ENCODE data around the gene CACNA2D2. TPM values are rescaled to one million over a fixed set of nuclear protein-coding genes. Genes with fewer than 3 reads are reported as not detected.
A peak's percentile ranks its signal among the peaks of the same experiment; 100 is the strongest.

CACNA2D2 gene
- total RNA-seq, 1 donor = 1.5 TPM

DNA sequence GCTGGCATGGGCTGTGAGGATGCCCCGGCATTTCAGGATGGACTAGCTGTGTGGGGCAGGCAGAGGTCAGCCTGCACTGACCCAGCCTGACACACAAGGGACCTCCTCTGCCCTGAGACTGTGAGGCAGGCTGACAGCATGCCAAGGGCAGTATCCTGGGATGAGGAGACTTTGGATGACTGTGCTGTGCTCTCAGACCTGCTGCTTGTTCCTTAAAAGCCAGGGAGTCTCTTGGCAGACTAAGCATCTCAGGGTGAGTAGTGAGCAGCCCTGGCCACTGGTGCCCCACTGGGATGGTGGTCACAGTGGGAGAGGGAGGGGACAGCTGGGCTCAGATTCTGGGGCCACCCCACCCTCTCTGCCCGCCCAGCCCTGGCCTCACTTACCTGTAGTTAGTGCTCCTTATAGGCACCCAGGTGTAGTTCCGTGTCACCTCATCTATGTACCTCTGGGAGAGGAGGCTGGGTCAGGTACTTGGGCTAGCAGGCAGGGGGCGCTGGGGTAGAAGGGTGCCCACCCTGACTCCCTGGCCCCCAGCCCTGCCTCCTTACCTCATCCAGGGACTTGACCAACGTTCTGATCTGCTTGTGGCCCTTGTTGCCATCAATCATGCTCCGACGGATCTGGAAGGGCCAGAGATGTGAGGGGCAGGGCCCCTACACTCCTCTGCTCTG lies 128.0 kb downstream of the CACNA2D2 start:
- Histone ChIP-seq H3K9me3 (ENCODE audit: low read depth, low read length) (no peaks in the 10 kb centered on the region), H3K4me1 (ENCODE audit: insufficient read depth, low read length) (no peaks in the 10 kb centered on the region), H3K27me3 (ENCODE audit: insufficient read depth, low read length) (no peaks in the 10 kb centered on the region)

DNA sequence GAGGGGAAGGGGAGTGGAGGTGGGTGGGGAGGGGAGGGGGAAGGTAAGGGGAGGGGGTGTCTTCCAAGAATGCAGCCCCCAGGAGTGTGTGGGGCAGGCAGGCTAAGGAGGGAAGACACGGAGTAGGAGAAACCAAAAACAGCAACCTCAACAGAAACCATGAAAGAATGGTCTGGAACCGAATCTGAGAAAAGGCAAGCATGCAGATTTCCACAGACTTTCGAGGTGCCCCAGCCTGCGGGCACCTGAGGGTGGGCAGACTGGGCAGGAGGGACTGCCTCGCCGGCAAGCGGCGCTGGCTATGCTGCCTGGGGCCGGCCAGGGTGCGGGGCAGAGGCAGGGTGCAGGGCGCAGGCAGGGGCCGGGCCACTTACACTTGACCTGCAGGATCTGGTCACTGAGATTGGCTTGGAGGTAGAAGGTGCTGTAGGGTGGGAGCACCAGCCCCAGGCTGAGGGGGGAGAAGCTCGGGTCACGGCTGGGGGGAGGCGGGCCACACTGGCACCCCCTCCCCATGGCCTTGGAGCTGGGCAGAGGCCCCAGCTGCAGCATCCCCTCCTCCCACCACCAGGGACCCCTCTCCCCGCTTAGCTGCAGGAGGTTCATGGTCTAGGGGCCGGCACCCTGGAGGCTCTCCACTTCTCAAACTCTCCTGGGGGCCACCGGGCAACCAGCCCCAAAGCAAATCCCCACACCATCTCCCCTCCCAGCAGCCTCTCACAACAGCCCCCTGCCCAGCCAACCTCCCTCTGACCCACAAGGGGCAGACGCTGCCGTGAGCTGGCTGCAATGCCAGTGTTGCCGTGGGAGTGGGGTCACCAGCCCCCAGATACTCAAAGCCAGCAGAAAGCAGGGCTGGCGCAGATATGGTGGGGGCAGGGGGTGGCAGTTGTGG lies 128.8 kb downstream of the CACNA2D2 start:
- no peaks in the 10 kb centered on the region for H3K9me3 ChIP-seq (ENCODE audit: low read depth, low read length)
- H3K4me1 ChIP-seq (ENCODE audit: insufficient read depth, low read length) = no peaks in the 10 kb centered on the region
- H3K4me3 ChIP-seq (ENCODE audit: low read length) = no peak overlapping the region
- H3K27me3 ChIP-seq (ENCODE audit: insufficient read depth, low read length) = no peaks in the 10 kb centered on the region

More for the DNA sequence above, 128.0 kb downstream of the CACNA2D2 start:
- H3K4me3 ChIP-seq (ENCODE audit: low read length) = no peak overlapping the region

DNA sequence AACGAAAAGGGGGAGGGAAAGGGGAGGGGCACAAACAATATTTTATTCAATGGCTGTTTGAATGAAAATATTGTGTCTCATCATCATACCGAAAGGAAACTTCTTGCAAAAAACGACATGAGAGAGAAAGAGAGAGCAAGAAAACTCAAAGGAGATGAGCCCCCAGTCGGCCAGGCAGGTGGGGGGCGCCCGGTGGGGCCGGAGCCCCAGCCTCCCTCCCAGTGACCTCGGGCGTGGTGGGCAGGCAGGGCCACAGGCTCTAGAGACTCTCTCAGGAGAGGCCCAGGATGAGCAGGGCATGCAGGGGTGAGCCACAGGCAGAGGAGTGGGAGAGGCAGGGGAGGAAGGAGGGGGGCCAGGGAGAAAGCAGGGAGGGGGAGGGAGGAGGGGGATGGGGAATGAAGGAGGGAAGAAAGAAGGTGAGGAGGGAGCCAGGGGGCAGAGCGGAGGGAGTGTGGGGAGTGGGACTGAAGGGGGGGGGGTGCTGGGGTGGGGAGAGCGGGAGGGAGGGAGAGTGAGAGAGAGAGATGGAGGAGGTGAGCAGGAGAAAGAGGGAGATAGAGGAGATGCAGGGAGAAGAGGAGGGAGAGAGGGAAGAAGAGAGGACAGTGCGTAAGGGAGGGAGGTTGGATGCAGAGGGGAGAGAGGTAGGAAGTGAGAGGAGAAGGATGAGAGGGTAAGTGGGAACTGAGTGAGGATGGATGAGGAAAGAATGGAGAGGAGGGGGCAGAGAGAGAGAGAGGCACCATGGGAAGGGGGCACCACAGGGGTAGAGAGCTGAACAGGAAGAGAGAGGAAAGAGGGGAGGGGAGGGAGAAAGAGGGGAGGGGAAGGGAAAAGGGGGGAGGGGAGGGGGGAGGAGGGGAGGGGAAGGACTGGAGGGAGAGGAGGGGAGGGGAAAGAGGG lies 130.0 kb downstream of the CACNA2D2 start:
- Histone ChIP-seq H3K9me3 (ENCODE audit: low read depth, low read length) (no peaks in the 10 kb centered on the region), H3K4me3 (ENCODE audit: low read length) (no peak overlapping the region), H3K4me1 (ENCODE audit: insufficient read depth, low read length) (no peaks in the 10 kb centered on the region), H3K27me3 (ENCODE audit: insufficient read depth, low read length) (no peaks in the 10 kb centered on the region)

DNA sequence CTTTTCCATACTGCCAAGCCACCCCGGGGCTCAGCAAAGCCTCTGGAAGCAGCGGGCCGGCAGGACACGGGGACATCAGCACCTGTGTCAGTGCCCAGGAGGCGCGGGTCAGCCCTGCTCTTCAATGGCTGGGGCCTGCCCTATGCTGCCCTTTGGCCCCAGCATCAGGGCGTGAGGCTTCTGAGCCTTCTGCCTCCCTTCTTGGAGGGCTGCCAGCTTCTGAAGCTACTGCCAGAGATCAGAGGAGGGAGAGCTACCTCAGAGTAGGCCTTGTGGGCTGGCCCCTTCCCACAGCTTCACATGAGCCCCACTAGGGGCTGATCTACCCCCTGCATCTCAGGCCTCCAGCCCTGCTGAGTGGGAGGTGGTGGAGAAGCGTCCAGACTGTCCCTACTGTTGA lies 131.1 kb downstream of the CACNA2D2 start:
- Histone ChIP-seq H3K9me3 (ENCODE audit: low read depth, low read length) (no peaks in the 10 kb centered on the region), H3K4me1 (ENCODE audit: insufficient read depth, low read length) (no peaks in the 10 kb centered on the region), H3K27me3 (ENCODE audit: insufficient read depth, low read length) (no peaks in the 10 kb centered on the region), H3K4me3 (ENCODE audit: low read length) (no peak overlapping the region)

DNA sequence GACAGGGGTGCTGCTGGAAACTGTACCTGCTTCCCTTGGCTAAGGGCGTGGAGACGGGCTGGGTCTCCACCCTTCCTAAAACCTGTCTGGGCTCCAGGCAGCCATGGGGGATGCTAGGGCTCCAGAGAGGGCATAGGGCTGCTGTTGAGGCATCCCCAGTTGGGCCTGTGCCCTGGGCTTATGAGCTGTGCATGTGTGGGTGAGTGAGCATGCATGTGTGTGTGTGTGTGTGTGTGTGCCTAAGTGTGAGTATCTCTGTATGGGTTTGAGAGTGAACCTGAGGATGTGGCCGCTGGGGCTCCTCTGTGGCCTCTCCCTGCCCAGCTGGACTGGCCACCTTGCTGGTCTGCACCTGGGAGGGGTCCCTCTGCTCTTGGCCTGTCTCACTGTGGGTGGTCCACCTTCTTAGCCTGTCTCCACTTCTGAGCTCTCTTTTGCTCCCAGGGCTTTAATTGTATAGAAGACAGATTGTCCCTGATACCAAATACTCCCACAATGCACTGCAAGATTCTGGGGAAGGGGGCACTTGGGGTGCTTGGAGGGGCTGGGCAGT lies 132.2 kb downstream of the CACNA2D2 start:
- Histone ChIP-seq H3K4me1 (ENCODE audit: insufficient read depth, low read length) (peaks cover 2% of the 10 kb centered on the region), H3K9me3 (ENCODE audit: low read depth, low read length) (no peaks in the 10 kb centered on the region), H3K27me3 (ENCODE audit: insufficient read depth, low read length) (no peaks in the 10 kb centered on the region), H3K4me3 (ENCODE audit: low read length) (no peak overlapping the region)

DNA sequence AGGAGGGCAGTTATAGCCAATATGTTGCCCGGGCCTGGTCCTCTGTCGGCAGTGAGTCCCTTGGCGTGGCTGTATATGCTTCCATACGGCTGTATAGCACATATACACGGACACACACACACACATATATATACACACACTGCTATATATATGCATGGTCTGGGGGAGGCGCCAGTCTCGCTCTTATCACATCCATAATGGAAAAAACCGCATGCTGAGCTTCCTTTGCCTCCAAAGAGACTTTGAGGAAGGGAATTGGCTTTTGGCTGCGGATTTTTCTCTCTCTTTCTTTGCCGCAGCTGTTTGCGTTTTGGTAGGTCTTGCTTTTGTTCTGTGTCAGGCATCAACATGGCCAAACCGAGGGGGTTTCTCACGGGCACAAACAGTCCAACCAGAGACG lies 132.8 kb downstream of the CACNA2D2 start:
- Histone ChIP-seq H3K9me3 (ENCODE audit: low read depth, low read length) (no peaks in the 10 kb centered on the region), H3K27me3 (ENCODE audit: insufficient read depth, low read length) (no peaks in the 10 kb centered on the region), H3K4me1 (ENCODE audit: insufficient read depth, low read length) (peaks cover 8% of the 10 kb centered on the region), H3K4me3 (ENCODE audit: low read length) (no peak overlapping the region)

DNA sequence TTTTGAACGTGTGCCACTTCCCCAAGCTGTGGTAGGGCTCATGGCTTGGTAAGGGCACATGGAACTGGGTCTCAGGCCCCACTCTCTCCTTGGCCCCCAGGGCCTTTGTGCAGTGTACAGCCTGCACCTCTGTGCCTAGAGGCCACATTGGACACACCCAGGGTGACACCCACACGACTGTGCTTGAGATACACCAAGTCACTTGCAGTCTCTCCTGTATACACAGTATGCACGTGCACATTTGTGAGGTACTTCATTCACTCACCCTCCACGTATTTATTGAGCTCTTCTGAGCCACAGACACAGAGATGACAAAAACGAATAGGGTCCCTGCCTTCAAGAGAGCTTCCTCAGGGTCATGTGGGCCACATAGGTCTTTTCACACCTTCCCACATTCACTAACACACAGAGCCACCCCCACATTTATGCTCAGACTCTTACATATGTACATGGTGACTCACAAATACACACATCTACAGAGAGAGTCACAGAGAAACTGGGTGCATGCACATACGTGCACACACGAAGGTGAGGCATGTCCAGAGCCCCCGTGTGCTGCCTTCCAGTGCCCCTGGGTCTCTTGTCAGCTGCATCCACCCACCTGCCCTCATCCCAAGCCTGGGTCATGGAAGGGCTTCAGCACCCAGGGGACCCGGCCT lies 134.3 kb downstream of the CACNA2D2 start:
- peaks cover 18% of the 10 kb centered on the region for H3K4me1 ChIP-seq (ENCODE audit: insufficient read depth, low read length)
- no peaks in the 10 kb centered on the region for H3K27me3 ChIP-seq (ENCODE audit: insufficient read depth, low read length)
- H3K4me3 ChIP-seq (ENCODE audit: low read length) = no peak overlapping the region
- no peaks in the 10 kb centered on the region for H3K9me3 ChIP-seq (ENCODE audit: low read depth, low read length)

DNA sequence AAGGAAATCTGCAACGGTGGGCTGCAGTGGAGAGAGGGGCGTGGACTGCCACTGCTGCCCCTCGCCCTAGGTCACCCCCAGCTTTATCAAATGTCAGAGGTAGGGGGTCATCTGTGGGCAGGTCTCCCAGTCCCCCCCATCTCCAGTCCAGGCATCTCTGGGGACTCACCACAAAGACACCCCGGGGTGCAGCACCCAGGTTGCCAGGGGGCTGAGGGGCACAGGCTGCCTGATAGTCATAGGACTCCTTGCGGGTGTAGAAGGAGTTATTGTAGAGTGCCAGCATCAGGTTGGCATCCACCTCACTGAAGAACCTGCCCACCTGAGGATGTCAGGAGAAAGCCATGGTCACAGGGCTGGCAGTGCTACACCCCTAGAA lies 137.6 kb downstream of the CACNA2D2 start:
- Histone ChIP-seq H3K4me3 (ENCODE audit: low read length) (peak overlapping the region; percentile 55), H3K4me1 (ENCODE audit: insufficient read depth, low read length) (peaks cover 19% of the 10 kb centered on the region), H3K9me3 (ENCODE audit: low read depth, low read length) (no peaks in the 10 kb centered on the region), H3K27me3 (ENCODE audit: insufficient read depth, low read length) (no peaks in the 10 kb centered on the region)

DNA sequence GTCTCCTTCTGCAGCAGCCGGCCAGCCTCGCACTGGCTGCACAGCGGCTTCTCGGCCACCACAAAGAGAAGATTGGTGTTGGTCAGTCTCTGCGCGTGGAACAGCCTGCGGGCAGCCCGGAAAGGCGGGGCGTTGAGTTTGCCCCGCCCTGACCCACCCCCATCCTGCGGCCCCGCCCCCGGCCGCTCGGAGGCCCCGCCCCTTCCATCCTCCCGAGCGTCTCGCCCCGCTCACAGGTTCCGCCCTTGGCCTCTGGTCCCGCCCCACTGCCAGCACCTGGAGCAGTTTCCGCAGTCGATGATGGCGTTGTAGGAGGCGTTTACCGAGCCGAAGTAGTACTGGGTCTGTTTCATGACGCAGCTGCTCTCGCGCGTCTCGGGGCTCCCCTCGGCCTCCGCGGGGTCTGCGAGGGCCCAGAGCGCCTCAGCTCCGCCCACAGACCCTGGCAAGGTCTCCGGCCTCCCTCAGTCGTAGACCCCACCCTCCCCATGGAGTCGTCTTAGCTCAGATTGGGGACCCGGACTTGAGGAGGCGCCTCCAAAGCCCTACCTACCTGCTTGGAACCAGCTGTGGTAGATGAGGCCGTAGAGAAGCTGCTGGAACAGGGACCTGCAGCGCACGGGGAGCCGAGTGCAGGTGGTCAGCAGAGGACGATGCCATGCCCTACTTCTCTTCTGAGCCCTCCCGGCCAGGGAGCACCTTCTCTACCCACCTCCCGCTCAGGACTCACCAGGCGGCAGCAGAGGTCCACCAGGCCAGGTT lies 138.2 kb downstream of the CACNA2D2 start:
- Histone ChIP-seq H3K27me3 (ENCODE audit: insufficient read depth, low read length) (no peaks in the 10 kb centered on the region), H3K4me3 (ENCODE audit: low read length) (peak overlapping the region; percentile 55), H3K9me3 (ENCODE audit: low read depth, low read length) (no peaks in the 10 kb centered on the region), H3K4me1 (ENCODE audit: insufficient read depth, low read length) (peaks cover 19% of the 10 kb centered on the region)

DNA sequence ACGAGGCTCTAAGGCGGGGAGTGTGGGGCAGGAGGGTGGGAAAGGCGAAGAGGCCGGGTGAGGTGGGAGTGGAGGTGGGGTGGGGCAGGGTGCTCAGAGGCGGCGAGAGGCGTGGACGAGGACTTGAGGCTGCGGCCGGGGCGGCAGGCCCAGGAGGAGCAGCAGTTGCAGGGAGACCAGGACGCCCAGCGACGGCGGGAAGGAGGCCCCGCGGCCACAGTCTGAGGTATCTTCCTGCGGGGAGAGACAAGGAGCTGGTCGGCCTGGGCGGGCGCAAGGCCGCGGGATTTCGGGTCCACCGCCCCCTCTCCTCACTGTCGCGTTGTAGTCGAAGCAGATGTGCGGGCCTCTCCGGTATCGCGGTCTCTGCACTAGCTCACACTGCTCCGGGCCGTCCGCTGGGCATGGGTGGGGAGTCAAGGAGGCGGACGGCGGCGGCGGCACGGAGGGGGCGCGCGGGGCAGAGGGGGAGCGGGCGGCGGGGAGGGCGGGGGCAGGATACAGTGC lies 138.8 kb downstream of the CACNA2D2 start:
- Histone ChIP-seq H3K4me1 (ENCODE audit: insufficient read depth, low read length) (peaks cover 22% of the 10 kb centered on the region), H3K27me3 (ENCODE audit: insufficient read depth, low read length) (no peaks in the 10 kb centered on the region), H3K9me3 (ENCODE audit: low read depth, low read length) (no peaks in the 10 kb centered on the region), H3K4me3 (ENCODE audit: low read length) (no peak overlapping the region)

DNA sequence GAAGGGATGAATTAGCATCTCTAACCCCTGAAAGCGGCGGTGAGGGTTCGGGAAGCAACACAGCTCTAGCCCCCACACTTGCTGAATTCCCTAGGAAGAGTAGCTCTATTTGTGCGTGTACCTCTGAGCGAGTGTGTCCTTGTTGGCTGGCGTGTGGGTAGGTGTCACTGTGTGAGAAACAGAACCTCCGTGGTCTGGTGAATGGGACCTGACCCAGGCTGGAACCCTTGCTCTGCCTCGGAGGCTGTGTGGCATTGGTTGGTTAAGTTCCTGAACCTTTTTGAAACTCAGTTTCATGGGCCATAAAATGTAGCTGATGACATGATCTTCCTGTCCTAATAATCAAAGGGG lies 143.7 kb downstream of the CACNA2D2 start:
- H3K9me3 ChIP-seq (ENCODE audit: low read depth, low read length) = no peaks in the 10 kb centered on the region
- H3K4me3 ChIP-seq (ENCODE audit: low read length) = peak overlapping the region; percentile 66
- H3K27me3 ChIP-seq (ENCODE audit: insufficient read depth, low read length) = no peaks in the 10 kb centered on the region
- H3K4me1 ChIP-seq (ENCODE audit: insufficient read depth, low read length) = peaks cover 47% of the 10 kb centered on the region

DNA sequence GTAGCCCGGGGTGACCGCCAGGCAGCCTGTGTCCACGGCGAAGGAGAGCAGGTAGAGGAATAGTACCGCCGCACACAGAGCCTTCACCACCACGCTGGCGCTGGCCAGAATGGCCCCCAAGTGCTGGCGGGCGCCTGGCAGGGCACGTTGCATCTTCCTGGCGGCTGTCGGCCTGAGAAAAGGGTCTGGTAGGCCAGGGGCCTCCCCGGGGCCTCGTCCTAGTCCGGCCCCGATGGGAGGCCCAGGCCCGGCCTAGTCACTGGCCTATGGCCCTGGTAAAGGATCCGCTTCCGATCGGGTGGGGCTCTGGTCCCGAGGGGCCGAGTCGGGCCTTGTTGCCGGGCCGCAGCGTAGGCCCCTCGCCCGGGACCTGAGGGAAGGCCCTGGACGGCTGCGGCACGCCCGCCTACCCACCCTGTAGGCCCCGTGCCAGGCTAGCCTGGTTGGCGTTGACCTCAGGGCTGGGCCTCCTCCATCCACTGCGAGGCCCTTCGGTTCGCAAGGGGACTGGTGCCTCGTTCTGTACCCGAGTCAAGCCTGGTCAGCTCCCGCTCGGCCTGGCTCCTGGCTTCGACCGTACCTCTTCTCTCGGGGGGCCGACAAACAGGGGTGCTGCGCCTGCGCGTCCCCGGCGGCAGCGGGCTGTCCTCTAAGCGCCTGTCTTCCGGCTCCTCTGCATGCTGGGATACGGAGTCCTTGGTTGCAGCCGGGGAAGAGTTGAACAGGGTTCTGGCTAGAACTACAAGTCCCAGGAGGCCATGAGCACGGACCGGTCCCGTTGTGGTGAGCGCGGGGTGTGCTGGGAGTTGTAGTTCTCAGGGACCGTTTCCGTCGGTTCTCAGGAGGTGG lies 144.3 kb downstream of the CACNA2D2 start, which contains the start of gene TMEM115:
TSS of gene TMEM115 (minus strand) at position 611 of the 849 bp plus-strand sequence. CDS start at position 153, 458 bp downstream.
- Histone ChIP-seq H3K27me3 (ENCODE audit: insufficient read depth, low read length) (no peaks in the 10 kb centered on the region), H3K4me3 (ENCODE audit: low read length) (peak within 1 kb of the TSS; percentile 66), H3K4me1 (ENCODE audit: insufficient read depth, low read length) (peaks cover 41% of the 10 kb centered on the region), H3K9me3 (ENCODE audit: low read depth, low read length) (no peaks in the 10 kb centered on the region)
